B cell (primary cell): Measurements from ENCODE around the gene SLC2A1. TPM values are rescaled to one million over a fixed set of nuclear protein-coding genes. Genes with fewer than 3 reads are reported as not detected.
A peak's percentile ranks its signal among the peaks of the same experiment; 100 is the strongest.

ENCODE experiments used
- ATAC-seq: fragments of 200-7000 bp; cut with Tn5 transposase; one replicate; pipeline ENCODE4 v1.10.0; 2021; ENCODE audit warnings: low read depth, mild to moderate bottlenecking, moderate number of reproducible peaks, moderate library complexity
- CTCF ChIA-PET: fragments of 350-600 bp; sonication (Branson Sonifier 250); formaldehyde crosslinking; loops from one replicate; lab custom pipeline; 2021; ENCODE audit warnings: antibody characterized with exemption, inconsistent platforms; lab: Charles Lee
- POLR2A ChIA-PET: fragments of 350-600 bp; sonication (Branson Sonifier 250); formaldehyde crosslinking; loops from one replicate; lab custom pipeline; 2021; ENCODE audit warnings: antibody characterized with exemption; lab: Charles Lee
- DNase-seq: peaks from one replicate; pipeline ENCODE4 v3.0.0; 2013
- H2AFZ ChIP-seq: 2 replicates; pipeline ENCODE4 v1.6.1; 2012; ENCODE audit warnings: mild to moderate bottlenecking, low read depth, low read length; ENCODE audit not compliant: insufficient read depth, poor library complexity, severe bottlenecking
- H3K27ac ChIP-seq, 2 donors: 1 replicate in 1 of 2; 2 replicates in 1 of 2; pipeline ENCODE4 v1.5.1; 2012 to 2013; ENCODE audit warnings: low read length in 2 of 2, mild to moderate bottlenecking in 2 of 2, moderate library complexity in 1 of 2
- H3K27me3 ChIP-seq, 4 experiments: fragments of 200-600 bp in 1 of 4; sonication (generic) in 1 of 4; replicated peaks in 1 of 4; 1 replicate in 2 of 4; 2 replicates in 2 of 4; pipeline versions ENCODE4 v1.6.1 to v1.7.0; 2013 to 2016; ENCODE audit warnings: low read length in 3 of 4, mild to moderate bottlenecking in 2 of 4, mixed read lengths in 1 of 4, moderate library complexity in 1 of 4; ENCODE audit not compliant: insufficient read depth in 4 of 4, control insufficient read depth in 3 of 4; ENCODE audit errors: control extremely low read depth in 1 of 4
- H3K36me3 ChIP-seq, 2 experiments: replicated peaks in 1 of 2; 1 replicate in 1 of 2; 2 replicates in 1 of 2; pipeline versions ENCODE4 v1.6.1 to v1.7.1; 2013; ENCODE audit warnings: low read length in 1 of 2; ENCODE audit not compliant: insufficient read depth in 2 of 2, control insufficient read depth in 1 of 2; ENCODE audit errors: control extremely low read depth in 1 of 2, extremely low read depth in 1 of 2
- H3K4me1 ChIP-seq, 2 donors: fragments of 200-600 bp in 1 of 2; sonication (generic) in 1 of 2; 1 replicate in 1 of 2; 2 replicates in 1 of 2; pipeline versions ENCODE4 v1.5.1 to v1.6.1; 2013 to 2017; ENCODE audit warnings: low read length in 2 of 2; ENCODE audit not compliant: control insufficient read depth in 2 of 2, insufficient read depth in 2 of 2
- H3K4me2 ChIP-seq: replicated peaks from 2 replicates; pipeline ENCODE3; 2012; ENCODE audit warnings: mild to moderate bottlenecking, low read depth, low read length; ENCODE audit not compliant: poor library complexity, severe bottlenecking
- H3K4me3 ChIP-seq, 5 experiments: fragments of 200-600 bp in 1 of 5; sonication (generic) in 1 of 5; 1 replicate in 3 of 5; 2 replicates in 2 of 5; pipeline versions ENCODE4 v1.5.1 to v1.7.0; 2011 to 2016; ENCODE audit warnings: low read length in 4 of 5, mild to moderate bottlenecking in 4 of 5, low read depth in 2 of 5, control low read depth in 1 of 5, moderate library complexity in 1 of 5; ENCODE audit not compliant: insufficient read depth in 1 of 5; ENCODE audit errors: control extremely low read depth in 1 of 5, extremely low read depth in 1 of 5
- H3K79me2 ChIP-seq: fragments of 200-600 bp; sonication (generic); one replicate; pipeline ENCODE4 v1.6.0; 2016; ENCODE audit warnings: low read length; ENCODE audit not compliant: control insufficient read depth, insufficient read depth
- H3K9ac ChIP-seq: fragments of 200-600 bp; sonication (generic); 2 replicates; pipeline ENCODE4 v1.6.1; 2017; ENCODE audit warnings: mild to moderate bottlenecking, low read length, moderate library complexity
- H3K9me3 ChIP-seq, 3 donors: one replicate each; pipeline versions ENCODE4 v1.6.1 to v1.7.1; 2013; ENCODE audit warnings: low read length in 2 of 3; ENCODE audit not compliant: control insufficient read depth in 2 of 3, insufficient read depth in 1 of 3; ENCODE audit errors: control extremely low read depth in 1 of 3
- H4K20me1 ChIP-seq: 2 replicates; pipeline ENCODE4 v1.6.0; 2012; ENCODE audit warnings: mild to moderate bottlenecking, low read length; ENCODE audit not compliant: insufficient read depth, control insufficient read depth, poor library complexity, severe bottlenecking
- H3K27ac Mint-ChIP-seq: one replicate; pipeline ENCODE4 v1.8.0; 2021; ENCODE audit warnings: mixed read lengths
- H3K27me3 Mint-ChIP-seq: one replicate; pipeline ENCODE4 v1.8.0; 2021; ENCODE audit warnings: mixed read lengths
- H3K4me1 Mint-ChIP-seq: one replicate; pipeline ENCODE4 v1.8.0; 2021; ENCODE audit warnings: mixed read lengths
- H3K4me3 Mint-ChIP-seq: one replicate; pipeline ENCODE4 v1.8.0; 2021; ENCODE audit warnings: mixed read lengths
- H3K9me3 Mint-ChIP-seq: one replicate; pipeline ENCODE4 v1.8.0; 2022; ENCODE audit warnings: mixed read lengths; ENCODE audit not compliant: insufficient read depth
- CTCF ChIP-seq: fragments of 200-600 bp; IDR thresholded peaks from one replicate; pipeline ENCODE4 v1.8.0; 2022; ENCODE audit warnings: antibody characterized with exemption, mild to moderate bottlenecking
- EZH2 ChIP-seq: IDR thresholded peaks from 2 replicates; pipeline ENCODE4 v1.6.1; 2012; ENCODE audit warnings: borderline replicate concordance, low read depth, mild to moderate bottlenecking, moderate library complexity, low read length; ENCODE audit not compliant: insufficient read depth, poor library complexity, severe bottlenecking
- WGBS: methylation state at CpG from one replicate; pipeline ENCODE4 v1.1.5; 2013; ENCODE audit warnings: missing lambda C conversion rate; ENCODE audit not compliant: insufficient coverage; 5-methylcytosine and 5-hydroxymethylcytosine counted together
- intact Hi-C: fragments of 100-400 bp; cut with micrococcal nuclease; formaldehyde crosslinking; loops from one replicate; pipeline ENCODE4 v1.10.0; 2022
- polyA plus RNA-seq: library from polyadenylated mRNA; depleted of rRNA; stranded (reverse); fragments of >200 nt; gene quantifications from 2 replicates; pipeline ENCODE4 v1.2.3, GENCODE V29; 2012
- total RNA-seq, 2 donors: library from RNA; stranded (reverse); fragments of 120-200 nt in 1 of 2; gene quantifications; 1 replicate in 1 of 2; 2 replicates in 1 of 2; pipeline versions ENCODE4 v1.2.3 to v1.2.4, GENCODE V29; 2013 to 2022

Gene SLC2A1
- total and polyA plus RNA-seq, 2 donors (not counting 1 experiment from before 2014, with no cell fraction given): 223 to 240 TPM

- no peak for DNase-seq
- H4K20me1 ChIP-seq: peaks cover 88% of the 10 kb centered on the region
- ATAC-seq: no peak
Measured at GRCh38 chr1:42945164-42945563, 13.5 kb downstream of the SLC2A1 start.

More at GRCh38 chr1:42945164-42945563, 13.5 kb downstream of the SLC2A1 start:
- intact Hi-C loops: loop anchor here (2.0 kb wide), 1 partner anchor 14 kb away; the partner anchor contains the start of gene SLC2A1
- H3K79me2 ChIP-seq: peaks cover 100% of the 10 kb centered on the region
- H2AFZ ChIP-seq: no peak overlapping the region
- TF ChIP-seq CTCF: no peak
- TF ChIP-seq EZH2: no peak
- peak overlapping the region; percentile 50 for H3K9ac ChIP-seq
- no peaks in the 10 kb centered on the region for H3K9me3 Mint-ChIP-seq
- H3K27ac Mint-ChIP-seq: peak overlapping the region; percentile 91
- H3K9me3 ChIP-seq: no peaks in the 10 kb centered on the region
- H3K4me3 ChIP-seq: peak overlapping the region in 3 of 5 experiments; percentile 15 to 49 (median 30)
- 60% methylated on average over 1 of the region's 6 CpGs for WGBS
- peaks cover 0 to 66% of the 10 kb centered on the region in 2 experiments for H3K36me3 ChIP-seq
- peaks cover 96 to 100% of the 10 kb centered on the region in 2 donors for H3K4me1 ChIP-seq
- H3K27me3 ChIP-seq: no peaks in the 10 kb centered on the region
- H3K4me2 ChIP-seq: peak overlapping the region; percentile 67
- POLR2A ChIA-PET: interaction anchor here (0.6 to 13.9 kb wide), 7 partner anchors 8 to 1026 kb away, joined by 3 to 179 read pairs (median 19); partner anchors contain the start of gene SLC2A1
- H3K27me3 Mint-ChIP-seq: no peaks in the 10 kb centered on the region
- peaks cover 94% of the 10 kb centered on the region for H3K4me1 Mint-ChIP-seq
- peak overlapping the region; percentile 77 for H3K4me3 Mint-ChIP-seq
- H3K27ac ChIP-seq: peak overlapping the region; percentile 66 to 76
- CTCF ChIA-PET: interaction anchor here (1.4 to 13.0 kb wide), 6 partner anchors 9 to 128 kb away, joined by 4 to 121 read pairs (median 8); no protein-coding TSS in a partner anchor
